Activated CD4-positive, alpha-beta memory T cell treated with anti-CD3 and anti-CD28 coated beads, Interleukin-2, amount 10 ng/mL, durations not matched to agents 7 days and 5 days (primary cell): ENCODE data around the gene GPC6. TPM values are rescaled to one million over a fixed set of nuclear protein-coding genes. Genes with fewer than 3 reads are reported as not detected.
A peak's percentile ranks its signal among the peaks of the same experiment; 100 is the strongest.

ENCODE experiments used
- CTCF ChIA-PET: fragments of 350-600 bp; sonication (Branson Sonifier 250); formaldehyde crosslinking; loops from one replicate; lab custom pipeline; 2021; ENCODE audit warnings: antibody characterized with exemption, inconsistent platforms; lab: Charles Lee
- POLR2A ChIA-PET: fragments of 350-600 bp; sonication (Branson Sonifier 250); formaldehyde crosslinking; loops from one replicate; lab custom pipeline; 2021; ENCODE audit warnings: antibody characterized with exemption; lab: Charles Lee
- DNase-seq: peaks from one replicate; pipeline ENCODE4 v3.0.0-alpha.2; 2020
- H3K27ac Mint-ChIP-seq: one replicate; pipeline ENCODE4 v1.8.0; 2021; ENCODE audit warnings: mild to moderate bottlenecking, mixed read lengths
- H3K27me3 Mint-ChIP-seq: one replicate; pipeline ENCODE4 v1.8.0; 2021; ENCODE audit warnings: mixed read lengths
- H3K36me3 Mint-ChIP-seq: one replicate; pipeline ENCODE4 v1.8.0; 2021; ENCODE audit warnings: low read depth, mixed read lengths
- H3K4me1 Mint-ChIP-seq: one replicate; pipeline ENCODE4 v1.8.0; 2021; ENCODE audit warnings: mixed read lengths
- H3K4me3 Mint-ChIP-seq: one replicate; pipeline ENCODE4 v1.8.0; 2021; ENCODE audit warnings: mild to moderate bottlenecking, mixed read lengths
- H3K9me3 Mint-ChIP-seq: one replicate; pipeline ENCODE4 v1.8.0; 2021; ENCODE audit warnings: mixed read lengths
- total RNA-seq, 2 experiments: library from RNA; stranded (reverse); gene quantifications; one replicate each; pipeline ENCODE4 v1.2.3, GENCODE V29; 2021

Gene GPC6
- total RNA-seq, 2 experiments from 2014 or later, result not detected

- no peak overlapping the region for H3K27ac Mint-ChIP-seq
- ChIA-PET CTCF (interaction anchor here (1.9 kb wide), 1 partner anchor 10 kb away, joined by 5 read pairs; no protein-coding TSS in a partner anchor), POLR2A (no interaction called here)
- no peak for DNase-seq
- H3K4me1 Mint-ChIP-seq, result peaks cover 9% of the 10 kb centered on the region
- H3K4me3 Mint-ChIP-seq, result no peak overlapping the region
- no peaks in the 10 kb centered on the region for H3K9me3 Mint-ChIP-seq
- H3K27me3 Mint-ChIP-seq, result peaks cover 6% of the 10 kb centered on the region
- no peaks in the 10 kb centered on the region for H3K36me3 Mint-ChIP-seq
Observed at GRCh38 chr13:94351292-94351990, 1124.8 kb downstream of the GPC6 start.

GRCh38 chr13:94352057-94352456, 1125.5 kb downstream of the GPC6 start:
- H3K36me3 Mint-ChIP-seq, result no peaks in the 10 kb centered on the region
- H3K4me3 Mint-ChIP-seq, result no peak overlapping the region
- ChIA-PET CTCF (interaction anchor here (1.9 kb wide), 1 partner anchor 10 kb away, joined by 5 read pairs; no protein-coding TSS in a partner anchor), POLR2A (no interaction called here)
- no peaks in the 10 kb centered on the region for H3K9me3 Mint-ChIP-seq
- H3K27ac Mint-ChIP-seq, result no peak overlapping the region
- H3K4me1 Mint-ChIP-seq, result peaks cover 6% of the 10 kb centered on the region
- DNase-seq, result no peak
- peaks cover 6% of the 10 kb centered on the region for H3K27me3 Mint-ChIP-seq

DNA sequence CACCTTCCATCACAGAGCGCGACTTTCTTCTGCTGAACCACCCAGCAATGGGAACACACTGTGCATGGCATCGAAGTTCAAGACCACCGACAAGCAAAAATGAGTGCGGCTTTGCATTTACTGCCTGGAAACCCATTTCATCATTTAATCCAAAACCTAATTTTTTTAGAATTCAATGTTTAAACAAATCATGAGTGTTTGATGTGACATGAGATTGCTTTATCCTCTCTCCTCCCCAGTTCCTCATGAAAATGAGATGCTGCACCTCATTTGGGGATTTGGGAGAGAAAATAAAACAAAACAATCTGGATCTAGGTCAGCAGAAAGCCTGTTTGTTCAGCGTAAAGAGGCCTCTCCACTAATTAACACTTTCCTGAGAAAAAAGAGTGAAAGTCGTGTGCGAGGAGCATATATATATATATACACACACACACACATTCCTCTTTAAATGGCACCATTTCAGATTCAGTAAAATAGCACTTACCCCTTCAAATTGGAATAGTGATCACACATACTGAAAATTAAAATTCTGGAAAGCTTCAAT, 1126.6 kb downstream of the GPC6 start:
- CTCF ChIA-PET, result interaction anchor here (0.6 to 1.3 kb wide), 3 partner anchors 9 to 194 kb away, joined by 3 to 4 read pairs (median 4); no protein-coding TSS in a partner anchor
- H3K9me3 Mint-ChIP-seq, result no peaks in the 10 kb centered on the region
- POLR2A ChIA-PET, result no interaction called here

GRCh38 chr13:94359875-94360274, 1133.3 kb downstream of the GPC6 start:
- H3K9me3 Mint-ChIP-seq, result no peaks in the 10 kb centered on the region
- H3K4me1 Mint-ChIP-seq, result peaks cover 2% of the 10 kb centered on the region
- ChIA-PET POLR2A (no interaction called here), CTCF (no interaction called here)
- H3K27me3 Mint-ChIP-seq, result no peaks in the 10 kb centered on the region
- no peak overlapping the region for H3K27ac Mint-ChIP-seq
- H3K4me3 Mint-ChIP-seq, result no peak overlapping the region
- H3K36me3 Mint-ChIP-seq, result no peaks in the 10 kb centered on the region
- no peak for DNase-seq

More for the DNA sequence above, 1126.6 kb downstream of the GPC6 start:
- Mint-ChIP-seq H3K4me3 (no peak overlapping the region), H3K27ac (no peak overlapping the region), H3K36me3 (no peaks in the 10 kb centered on the region), H3K4me1 (peaks cover 5% of the 10 kb centered on the region), H3K27me3 (peaks cover 6% of the 10 kb centered on the region)
- DNase-seq, result no peak

DNA sequence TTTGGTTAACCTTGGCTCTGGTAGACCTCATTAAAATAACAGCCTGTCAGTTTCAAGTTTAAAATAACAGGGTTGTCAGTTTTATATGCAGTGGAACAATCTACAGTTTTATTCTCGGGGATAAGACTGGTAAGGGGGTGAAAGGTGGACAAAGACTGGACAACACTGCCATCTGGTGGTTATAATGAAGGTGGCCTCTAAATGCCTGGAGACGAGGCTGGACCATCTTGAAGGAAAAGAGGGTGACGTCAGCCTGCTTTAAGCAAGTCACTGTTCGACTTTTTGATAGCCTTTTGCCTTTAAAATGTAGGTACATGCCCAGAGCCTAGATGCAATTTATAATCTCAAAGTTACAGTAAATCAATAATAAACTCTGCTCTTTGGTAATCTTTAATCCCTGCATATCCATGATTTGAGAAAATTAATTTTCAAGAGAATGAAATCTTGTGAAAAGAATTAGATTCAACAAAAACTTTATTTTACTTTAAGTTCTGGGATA, 1135.9 kb downstream of the GPC6 start:
- ChIA-PET POLR2A (interaction anchor here (0.6 kb wide), 1 partner anchor 856 kb away, joined by 3 read pairs; no protein-coding TSS in a partner anchor), CTCF (interaction anchor here (0.8 to 1.9 kb wide), 9 partner anchors 9 to 188 kb away, joined by 3 to 12 read pairs (median 5); no protein-coding TSS in a partner anchor)
- Mint-ChIP-seq H3K27ac (no peak overlapping the region), H3K9me3 (no peaks in the 10 kb centered on the region), H3K36me3 (no peaks in the 10 kb centered on the region), H3K4me1 (peaks cover 2% of the 10 kb centered on the region), H3K27me3 (peaks cover 10% of the 10 kb centered on the region), H3K4me3 (no peak overlapping the region)
- DNase-seq, result peak; percentile 69

- no peaks in the 10 kb centered on the region for H3K36me3 Mint-ChIP-seq
- CTCF ChIA-PET, result no interaction called here
- no peak overlapping the region for H3K4me3 Mint-ChIP-seq
- H3K27ac Mint-ChIP-seq, result no peak overlapping the region
- no peak for DNase-seq
- peaks cover 21% of the 10 kb centered on the region for H3K27me3 Mint-ChIP-seq
- H3K9me3 Mint-ChIP-seq, result no peaks in the 10 kb centered on the region
- H3K4me1 Mint-ChIP-seq, result peaks cover 2% of the 10 kb centered on the region
- POLR2A ChIA-PET, result no interaction called here
Observed at GRCh38 chr13:94366677-94367076, 1140.1 kb downstream of the GPC6 start.

- DNase-seq, result no peak
- H3K27ac Mint-ChIP-seq, result no peak overlapping the region
- CTCF ChIA-PET, result no interaction called here
Observed at GRCh38 chr13:94369972-94370436, 1143.4 kb downstream of the GPC6 start.

DNA sequence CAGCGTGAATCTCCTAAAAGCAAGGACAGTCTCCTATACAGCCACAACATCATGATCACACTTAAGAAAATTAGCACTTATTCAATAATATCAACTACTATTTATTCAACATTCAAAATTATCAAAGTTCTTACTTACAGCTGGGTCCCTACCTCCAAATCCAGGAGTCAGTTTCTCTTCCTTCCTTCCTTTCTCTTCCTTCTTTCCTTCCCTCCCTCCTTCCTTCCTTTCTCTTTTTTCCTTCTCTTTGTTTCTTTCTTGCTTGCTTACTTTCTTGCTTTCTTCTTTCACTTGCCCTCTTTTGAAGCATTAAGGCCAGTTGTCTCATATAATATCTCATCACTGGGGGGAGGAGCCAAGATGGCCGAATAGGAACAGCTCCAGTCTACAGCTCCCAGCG, 1145.2 kb downstream of the GPC6 start:
- Mint-ChIP-seq H3K4me1 (no peaks in the 10 kb centered on the region), H3K36me3 (no peaks in the 10 kb centered on the region), H3K9me3 (no peaks in the 10 kb centered on the region), H3K4me3 (no peak overlapping the region), H3K27ac (no peak overlapping the region), H3K27me3 (peaks cover 15% of the 10 kb centered on the region)
- DNase-seq, result no peak
- ChIA-PET POLR2A (no interaction called here), CTCF (no interaction called here)

More at GRCh38 chr13:94369972-94370436, 1143.4 kb downstream of the GPC6 start:
- no peaks in the 10 kb centered on the region for H3K36me3 Mint-ChIP-seq
- no peaks in the 10 kb centered on the region for H3K4me1 Mint-ChIP-seq
- peaks cover 21% of the 10 kb centered on the region for H3K27me3 Mint-ChIP-seq
- no peak overlapping the region for H3K4me3 Mint-ChIP-seq
- POLR2A ChIA-PET, result no interaction called here
- H3K9me3 Mint-ChIP-seq, result no peaks in the 10 kb centered on the region

DNA sequence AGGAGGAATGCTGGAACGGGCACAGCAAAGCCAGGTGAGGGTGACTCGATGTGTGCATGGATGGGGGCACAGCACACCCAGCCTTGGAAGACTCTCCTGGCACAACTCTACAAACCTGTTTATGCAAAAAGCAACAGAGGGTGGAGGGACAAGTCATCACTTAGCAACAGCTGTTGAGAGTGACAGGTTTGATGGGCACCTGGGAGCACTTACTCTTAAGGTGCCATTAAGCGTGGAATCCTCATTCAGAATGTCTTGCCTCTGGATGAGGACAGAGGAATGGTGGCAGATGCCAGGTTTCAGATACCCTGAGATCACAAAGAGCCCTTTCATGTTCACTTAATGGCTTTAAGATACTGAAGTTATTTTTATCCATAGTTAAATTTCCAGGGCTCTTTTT, 1155.9 kb downstream of the GPC6 start:
- H3K27me3 Mint-ChIP-seq, result peaks cover 12% of the 10 kb centered on the region
- no peak for DNase-seq
- no peak overlapping the region for H3K27ac Mint-ChIP-seq
- no peaks in the 10 kb centered on the region for H3K36me3 Mint-ChIP-seq
- ChIA-PET POLR2A (no interaction called here), CTCF (no interaction called here)
- no peaks in the 10 kb centered on the region for H3K9me3 Mint-ChIP-seq
- no peak overlapping the region for H3K4me3 Mint-ChIP-seq
- no peaks in the 10 kb centered on the region for H3K4me1 Mint-ChIP-seq

GRCh38 chr13:94382960-94383359, 1156.4 kb downstream of the GPC6 start:
- CTCF ChIA-PET, result no interaction called here
- Mint-ChIP-seq H3K4me3 (no peak overlapping the region), H3K4me1 (no peaks in the 10 kb centered on the region), H3K36me3 (no peaks in the 10 kb centered on the region), H3K27ac (no peak overlapping the region), H3K9me3 (no peaks in the 10 kb centered on the region), H3K27me3 (peaks cover 12% of the 10 kb centered on the region)
- POLR2A ChIA-PET, result no interaction called here
- DNase-seq, result no peak

- Mint-ChIP-seq H3K9me3 (no peaks in the 10 kb centered on the region), H3K27me3 (peaks cover 10% of the 10 kb centered on the region), H3K27ac (no peak overlapping the region), H3K4me3 (no peak overlapping the region), H3K4me1 (no peaks in the 10 kb centered on the region), H3K36me3 (no peaks in the 10 kb centered on the region)
- no peak for DNase-seq
- ChIA-PET POLR2A (no interaction called here), CTCF (no interaction called here)
Observed at GRCh38 chr13:94384231-94384905, 1157.8 kb downstream of the GPC6 start.

DNA sequence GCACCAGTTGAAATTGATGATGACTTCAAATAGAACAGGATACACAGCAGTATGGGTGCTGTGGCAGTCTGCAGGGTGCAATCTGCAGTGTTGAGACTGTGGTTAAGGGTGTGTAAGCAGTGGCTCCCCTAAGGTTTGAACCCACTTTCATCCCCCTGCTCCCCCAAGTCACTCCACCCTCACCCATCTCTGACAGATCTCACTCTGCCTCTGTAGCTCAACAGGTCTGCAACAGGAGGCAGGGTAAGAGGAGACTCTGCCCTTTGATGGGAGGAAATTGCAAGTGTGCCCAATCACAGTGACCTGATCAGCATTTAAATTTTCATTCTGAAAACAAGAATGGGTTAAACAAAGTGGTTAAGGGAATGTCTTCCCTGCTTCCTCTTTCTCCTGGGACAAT, 1160.4 kb downstream of the GPC6 start:
- H3K4me3 Mint-ChIP-seq, result no peak overlapping the region
- no peak for DNase-seq
- H3K4me1 Mint-ChIP-seq, result no peaks in the 10 kb centered on the region
- no peaks in the 10 kb centered on the region for H3K36me3 Mint-ChIP-seq
- H3K9me3 Mint-ChIP-seq, result no peaks in the 10 kb centered on the region
- H3K27me3 Mint-ChIP-seq, result peaks cover 7% of the 10 kb centered on the region
- ChIA-PET POLR2A (no interaction called here), CTCF (no interaction called here)
- no peak overlapping the region for H3K27ac Mint-ChIP-seq
